GM18517 (cell line): Measurements from ENCODE around the gene FPR2.
"Not testable (repeated sequence)": the region's sequence is repeated elsewhere in the genome, so short reads cannot be mapped to it uniquely, and the experiment has no call there.

Experiments used
- ATAC-seq: cut with Tn5 transposase; IDR thresholded peaks from one replicate; pipeline ENCODE4 v1.9.1; 2021; ENCODE audit warnings: mild to moderate bottlenecking, moderate library complexity; ENCODE audit not compliant: unreplicated experiment

The FPR2 gene

GRCh38 chr19:51803967-51804366 lies 43.0 kb downstream of the FPR2 start:
- ATAC-seq, result no peak

- not testable (repeated sequence) for ATAC-seq
Measured at GRCh38 chr19:51804789-51805188, 43.8 kb downstream of the FPR2 start.

- ATAC-seq, result not testable (repeated sequence)
Measured at GRCh38 chr19:51805396-51805795, 44.4 kb downstream of the FPR2 start.

GRCh38 chr19:51806571-51806970 lies 45.6 kb downstream of the FPR2 start:
- not testable (repeated sequence) for ATAC-seq

- ATAC-seq, result no peak
Measured at GRCh38 chr19:51807111-51807701, 46.2 kb downstream of the FPR2 start.

- ATAC-seq, result no peak
Measured at GRCh38 chr19:51807925-51808324, 46.9 kb downstream of the FPR2 start.

- ATAC-seq, result no peak
Measured at GRCh38 chr19:51808333-51808986, 47.5 kb downstream of the FPR2 start.

GRCh38 chr19:51809787-51810186 lies 48.8 kb downstream of the FPR2 start:
- ATAC-seq, result no peak

GRCh38 chr19:51810223-51810622 lies 49.2 kb downstream of the FPR2 start:
- no peak for ATAC-seq

GRCh38 chr19:51811344-51811743 lies 50.4 kb downstream of the FPR2 start:
- no peak for ATAC-seq

GRCh38 chr19:51815043-51815442 lies 54.1 kb downstream of the FPR2 start:
- no peak for ATAC-seq

- no peak for ATAC-seq
Measured at GRCh38 chr19:51816711-51817110, 55.7 kb downstream of the FPR2 start.

GRCh38 chr19:51820011-51820410 lies 59.0 kb downstream of the FPR2 start:
- no peak for ATAC-seq
